22Rv1 (cell line): ENCODE results near the gene CHST8.

ENCODE experiments used
- H3K27ac ChIP-seq: fragments of 450-650 bp; 2 replicates; pipeline ENCODE4 v1.5.1; 2017
- CTCF ChIP-seq: fragments of 450-650 bp; IDR thresholded peaks from 2 replicates; pipeline ENCODE4 v1.5.1; 2017; ENCODE audit warnings: mild to moderate bottlenecking
- ZFX ChIP-seq: fragments of 450-650 bp; IDR thresholded peaks from 2 replicates; pipeline ENCODE4 v1.6.1; 2017; ENCODE audit warnings: antibody characterized with exemption, borderline replicate concordance

CHST8 gene

GRCh38 chr19:33734913-33735312, 113.2 kb downstream of the CHST8 start:
- H3K27ac ChIP-seq: no peak overlapping the region
- TF ChIP-seq CTCF (no peak), ZFX (no peak)

- TF ChIP-seq CTCF (no peak), ZFX (no peak)
- H3K27ac ChIP-seq: no peak overlapping the region
Observed at GRCh38 chr19:33736158-33736557, 114.4 kb downstream of the CHST8 start.

GRCh38 chr19:33736787-33737186, 115.0 kb downstream of the CHST8 start:
- no peak for TF ChIP-seq ZFX
- no peak for TF ChIP-seq CTCF
- H3K27ac ChIP-seq: no peak overlapping the region

- H3K27ac ChIP-seq: no peak overlapping the region
- TF ChIP-seq CTCF (no peak), ZFX (no peak)
Observed at GRCh38 chr19:33737681-33738371, 116.1 kb downstream of the CHST8 start.

GRCh38 chr19:33740811-33741396, 119.2 kb downstream of the CHST8 start:
- TF ChIP-seq CTCF: no peak
- TF ChIP-seq ZFX: no peak
- H3K27ac ChIP-seq: no peak overlapping the region

GRCh38 chr19:33745297-33745696, 123.5 kb downstream of the CHST8 start:
- TF ChIP-seq CTCF (no peak), ZFX (no peak)
- H3K27ac ChIP-seq: no peak overlapping the region

- H3K27ac ChIP-seq: no peak overlapping the region
- no peak for TF ChIP-seq ZFX
- TF ChIP-seq CTCF: no peak
Observed at GRCh38 chr19:33746159-33746558, 124.4 kb downstream of the CHST8 start.
